ENCODE data around the gene SPECC1. TPM values are rescaled to one million over a fixed set of nuclear protein-coding genes. Genes with fewer than 3 reads are reported as not detected.
A peak's percentile ranks its signal among the peaks of the same experiment; 100 is the strongest.

The SPECC1 gene
- total RNA-seq, 6 experiments from 2014 or later: 19.2 to 33.7 (median 29.4) TPM

GRCh38 chr17:20203761-20204263, 194.7 kb downstream of the SPECC1 start:
- Mint-ChIP-seq H3K4me1 (ENCODE audit: low read depth) (peaks cover 84% of the 10 kb centered on the region), H3K36me3 (ENCODE audit: low read depth) (peaks cover 20% of the 10 kb centered on the region; the same call in 1 of the 2 replicates), H3K27ac (no peak overlapping the region), H3K4me3 (no peak overlapping the region), H3K27me3 (ENCODE audit: insufficient read depth) (no peaks in the 10 kb centered on the region; the same call in none of the 2 replicates), H3K9me3 (peaks cover 1% of the 10 kb centered on the region)
- TF ChIP-seq, protein P1, sequence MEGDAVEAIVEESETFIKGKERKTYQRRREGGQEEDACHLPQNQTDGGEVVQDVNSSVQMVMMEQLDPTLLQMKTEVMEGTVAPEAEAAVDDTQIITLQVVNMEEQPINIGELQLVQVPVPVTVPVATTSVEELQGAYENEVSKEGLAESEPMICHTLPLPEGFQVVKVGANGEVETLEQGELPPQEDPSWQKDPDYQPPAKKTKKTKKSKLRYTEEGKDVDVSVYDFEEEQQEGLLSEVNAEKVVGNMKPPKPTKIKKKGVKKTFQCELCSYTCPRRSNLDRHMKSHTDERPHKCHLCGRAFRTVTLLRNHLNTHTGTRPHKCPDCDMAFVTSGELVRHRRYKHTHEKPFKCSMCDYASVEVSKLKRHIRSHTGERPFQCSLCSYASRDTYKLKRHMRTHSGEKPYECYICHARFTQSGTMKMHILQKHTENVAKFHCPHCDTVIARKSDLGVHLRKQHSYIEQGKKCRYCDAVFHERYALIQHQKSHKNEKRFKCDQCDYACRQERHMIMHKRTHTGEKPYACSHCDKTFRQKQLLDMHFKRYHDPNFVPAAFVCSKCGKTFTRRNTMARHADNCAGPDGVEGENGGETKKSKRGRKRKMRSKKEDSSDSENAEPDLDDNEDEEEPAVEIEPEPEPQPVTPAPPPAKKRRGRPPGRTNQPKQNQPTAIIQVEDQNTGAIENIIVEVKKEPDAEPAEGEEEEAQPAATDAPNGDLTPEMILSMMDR (IDR thresholded peaks at IDR 0.05): no peak
- DNase-seq: no peak

DNA sequence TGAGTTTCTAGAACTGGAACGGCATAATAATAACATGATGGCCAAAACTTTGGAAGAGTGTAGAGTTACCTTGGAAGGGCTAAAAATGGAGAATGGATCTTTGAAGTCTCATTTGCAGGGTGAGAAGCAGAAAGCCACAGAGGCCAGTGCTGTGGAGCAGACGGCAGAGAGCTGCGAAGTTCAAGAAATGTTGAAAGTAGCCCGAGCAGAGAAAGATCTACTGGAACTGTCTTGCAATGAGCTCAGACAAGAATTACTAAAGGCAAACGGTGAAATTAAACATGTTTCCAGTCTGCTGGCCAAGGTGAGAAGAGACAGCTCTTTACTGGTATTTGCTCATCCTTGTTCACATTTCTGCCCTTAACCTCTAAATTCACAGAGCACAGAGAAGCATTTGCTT, 196.4 kb downstream of the SPECC1 start:
- DNase-seq: no peak
- Mint-ChIP-seq H3K27me3 (ENCODE audit: insufficient read depth) (no peaks in the 10 kb centered on the region; the same call in none of the 2 replicates), H3K9me3 (no peaks in the 10 kb centered on the region), H3K4me3 (no peak overlapping the region), H3K4me1 (ENCODE audit: low read depth) (peaks cover 72% of the 10 kb centered on the region), H3K36me3 (ENCODE audit: low read depth) (peaks cover 15% of the 10 kb centered on the region; the same call in 1 of the 2 replicates), H3K27ac (no peak overlapping the region)
- TF ChIP-seq, protein P1 (IDR thresholded peaks at IDR 0.05): no peak

GRCh38 chr17:20206068-20206467, 196.9 kb downstream of the SPECC1 start:
- Mint-ChIP-seq H3K36me3 (ENCODE audit: low read depth) (peaks cover 15% of the 10 kb centered on the region; the same call in 1 of the 2 replicates), H3K4me1 (ENCODE audit: low read depth) (peaks cover 67% of the 10 kb centered on the region), H3K27ac (no peak overlapping the region), H3K4me3 (no peak overlapping the region), H3K9me3 (no peaks in the 10 kb centered on the region), H3K27me3 (ENCODE audit: insufficient read depth) (no peaks in the 10 kb centered on the region; the same call in none of the 2 replicates)
- TF ChIP-seq, protein P1 (IDR thresholded peaks at IDR 0.05): no peak
- DNase-seq: no peak

DNA sequence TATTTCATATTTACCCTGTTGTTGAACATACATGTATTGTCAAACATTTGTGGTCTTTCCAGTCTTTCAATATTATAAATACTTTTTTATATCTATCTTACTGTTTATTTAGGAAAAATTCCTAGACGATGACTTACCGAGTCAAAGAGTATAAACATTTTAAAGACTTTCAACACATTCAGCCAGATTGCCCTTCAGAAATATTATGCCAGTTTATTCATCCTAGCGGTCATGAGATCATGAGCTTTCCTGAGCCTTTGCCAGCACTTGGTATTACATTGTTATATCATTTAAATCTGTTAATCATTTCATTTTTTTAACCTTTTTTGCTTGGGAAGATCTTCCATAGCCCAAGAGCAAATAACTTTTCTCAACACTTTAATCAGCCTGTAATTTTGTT, 197.4 kb downstream of the SPECC1 start:
- H3K27ac Mint-ChIP-seq: peak overlapping the region; percentile 53; the same call in 1 of the 2 replicates
- H3K36me3 Mint-ChIP-seq (ENCODE audit: low read depth): peaks cover 15% of the 10 kb centered on the region; the same call in 1 of the 2 replicates
- H3K9me3 Mint-ChIP-seq: no peaks in the 10 kb centered on the region
- H3K27me3 Mint-ChIP-seq (ENCODE audit: insufficient read depth): no peaks in the 10 kb centered on the region; the same call in none of the 2 replicates
- peaks cover 62% of the 10 kb centered on the region for H3K4me1 Mint-ChIP-seq (ENCODE audit: low read depth)
- no peak overlapping the region for H3K4me3 Mint-ChIP-seq
- DNase-seq: peak; percentile 26
- TF ChIP-seq, protein P1 (IDR thresholded peaks at IDR 0.05): no peak

GRCh38 chr17:20207262-20207985, 198.3 kb downstream of the SPECC1 start:
- Mint-ChIP-seq H3K27ac (no peak overlapping the region; the same call in 1 of the 2 replicates), H3K4me1 (ENCODE audit: low read depth) (peaks cover 54% of the 10 kb centered on the region), H3K36me3 (ENCODE audit: low read depth) (peaks cover 22% of the 10 kb centered on the region), H3K4me3 (no peak overlapping the region), H3K27me3 (ENCODE audit: insufficient read depth) (no peaks in the 10 kb centered on the region; the same call in none of the 2 replicates), H3K9me3 (no peaks in the 10 kb centered on the region)
- TF ChIP-seq, protein P1 (IDR thresholded peaks at IDR 0.05): no peak
- DNase-seq: no peak
